ENCODE measurements around the gene DHRS7B.
"Not testable (repeated sequence)": the region's sequence is repeated elsewhere in the genome, so short reads cannot be mapped to it uniquely, and the experiment has no call there.

The DHRS7B gene

GRCh38 chr17:21213638-21214014 lies 86.9 kb downstream of the DHRS7B start:
- no peak for DNase-seq

GRCh38 chr17:21214015-21214776 lies 87.4 kb downstream of the DHRS7B start, which contains the start of gene TMEM11:
Gene TMEM11 (minus strand): TSS chr17:21214161. CDS start chr17:21214152, 9 bp downstream.
- DNase-seq, result peak; percentile 82

- no peak for DNase-seq
Measured at GRCh38 chr17:21214777-21215541, 88.2 kb downstream of the DHRS7B start.

GRCh38 chr17:21215935-21216334 lies 89.2 kb downstream of the DHRS7B start:
- DNase-seq, result no peak

- no peak for DNase-seq
Measured at GRCh38 chr17:21217346-21217745, 90.6 kb downstream of the DHRS7B start.

GRCh38 chr17:21218101-21218500 lies 91.3 kb downstream of the DHRS7B start:
- DNase-seq, result no peak

GRCh38 chr17:21218831-21219380 lies 92.1 kb downstream of the DHRS7B start:
- DNase-seq, result no peak

- no peak for DNase-seq
Measured at GRCh38 chr17:21223086-21223485, 96.3 kb downstream of the DHRS7B start.

- DNase-seq, result not testable (repeated sequence)
Measured at GRCh38 chr17:21227277-21227676, 100.5 kb downstream of the DHRS7B start.

GRCh38 chr17:21228111-21228510 lies 101.3 kb downstream of the DHRS7B start:
- DNase-seq, result no peak

GRCh38 chr17:21228845-21229244 lies 102.1 kb downstream of the DHRS7B start:
- DNase-seq, result no peak

- no peak for DNase-seq
Measured at GRCh38 chr17:21231533-21231932, 104.8 kb downstream of the DHRS7B start.

GRCh38 chr17:21232033-21232749 lies 105.4 kb downstream of the DHRS7B start:
- DNase-seq, result no peak

- DNase-seq, result no peak
Measured at GRCh38 chr17:21233581-21234347, 107.0 kb downstream of the DHRS7B start.

- DNase-seq, result no peak
Measured at GRCh38 chr17:21235921-21236320, 109.2 kb downstream of the DHRS7B start.

- no peak for DNase-seq
Measured at GRCh38 chr17:21239680-21240368, 113.1 kb downstream of the DHRS7B start.

GRCh38 chr17:21240369-21241055 lies 113.7 kb downstream of the DHRS7B start:
- no peak for DNase-seq

Measured in NCI-H526 treated with DMSO at 0.1 percent for 48 hours (cell line).